ENCODE results near the gene GNB4. TPM values are rescaled to one million over a fixed set of nuclear protein-coding genes. Genes with fewer than 3 reads are reported as not detected.

The GNB4 gene
- polyA plus RNA-seq: 1 to 10 TPM in 3 of 4 donors, under 1 TPM in 1; 0.67 to 9.7 (median 4.5) TPM
- long read RNA-seq, donor 1: 0 reads
- long read RNA-seq, donor 2: 0 reads
- long read RNA-seq, donor 3, full-length matches to known transcripts: 3 of 3 reads
- long read RNA-seq, donor 3, partial matches to known transcripts: 0 of 3 reads
- long read RNA-seq, donor 3, other reads (novel, unspliced or antisense): 0 of 3 reads
- long read RNA-seq, donor 4: 0 reads
- long read RNA-seq, donor 5, full-length matches to known transcripts: 1 of 1 reads
- long read RNA-seq, donor 5, partial matches to known transcripts: 0 of 1 reads
- long read RNA-seq, donor 5, other reads (novel, unspliced or antisense): 0 of 1 reads
- long read RNA-seq, donor 6, full-length matches to known transcripts: 1 of 1 reads
- long read RNA-seq, donor 6, partial matches to known transcripts: 0 of 1 reads
- long read RNA-seq, donor 6, other reads (novel, unspliced or antisense): 0 of 1 reads
- long read RNA-seq, donor 7: 0 reads
- long read RNA-seq, donor 8, full-length matches to known transcripts: 1 of 1 reads
- long read RNA-seq, donor 8, partial matches to known transcripts: 0 of 1 reads
- long read RNA-seq, donor 8, other reads (novel, unspliced or antisense): 0 of 1 reads
- long read RNA-seq, donor 9, full-length matches to known transcripts: 1 of 1 reads
- long read RNA-seq, donor 9, partial matches to known transcripts: 0 of 1 reads
- long read RNA-seq, donor 9, other reads (novel, unspliced or antisense): 0 of 1 reads
- long read RNA-seq, donor 10, full-length matches to known transcripts: 4 of 4 reads
- long read RNA-seq, donor 10, partial matches to known transcripts: 0 of 4 reads
- long read RNA-seq, donor 10, other reads (novel, unspliced or antisense): 0 of 4 reads

- Histone ChIP-seq H3K4me3 (ENCODE audit: low read depth in 1 of 3, low read length in 3 of 3) (peak within 1 kb of the TSS; percentile 49 to 62 (median 51)), H3K27ac (ENCODE audit: low read depth in 1 of 3, low read length in 2 of 3) (peak within 1 kb of the TSS; percentile 34 to 92 (median 92)), H3K4me1 (ENCODE audit: control insufficient read depth in 3 of 3, insufficient read depth in 2 of 3, low read depth in 1 of 3, low read length in 2 of 3) (peaks cover 0 to 14% (median 3%) of the 10 kb centered on the region in 3 donors), H3K27me3 (ENCODE audit: control insufficient read depth in 3 of 3, insufficient read depth in 3 of 3, low read length in 3 of 3) (peaks cover 0 to 35% (median 0%) of the 10 kb centered on the region in 3 donors), H3K9me3 (ENCODE audit: control insufficient read depth in 2 of 2, insufficient read depth in 1 of 2, low read depth in 1 of 2, low read length in 1 of 2) (no peaks in the 10 kb centered on the region), H3K36me3 (ENCODE audit: control insufficient read depth in 3 of 3, insufficient read depth in 2 of 3, low read depth in 1 of 3, low read length in 3 of 3) (no peaks in the 10 kb centered on the region)
- FAIRE-seq: no peak
- WGBS, 3 donors: 2 to 4% (median 3%) methylated on average over 59 to 90 of the region's 90 CpGs
- DNase-seq: peak; percentile 53 to 85
Measured at GRCh38 chr3:179451265-179452175, at the start of gene GNB4. Gene GNB4 (minus strand): TSS chr3:179451470. CDS start chr3:179426200, 25,270 bp downstream.

GRCh38 chr3:179495483-179495882, 44.2 kb upstream of the GNB4 start:
- no peak for DNase-seq
- Histone ChIP-seq H3K36me3 (ENCODE audit: control insufficient read depth in 3 of 3, insufficient read depth in 2 of 3, low read depth in 1 of 3, low read length in 3 of 3) (no peaks in the 10 kb centered on the region), H3K27me3 (ENCODE audit: control insufficient read depth in 3 of 3, insufficient read depth in 3 of 3, low read length in 3 of 3) (no peaks in the 10 kb centered on the region), H3K27ac (ENCODE audit: low read depth in 1 of 3, low read length in 2 of 3) (no peak overlapping the region), H3K4me3 (ENCODE audit: low read depth in 1 of 3, low read length in 3 of 3) (no peak overlapping the region), H3K4me1 (ENCODE audit: control insufficient read depth in 3 of 3, insufficient read depth in 2 of 3, low read depth in 1 of 3, low read length in 2 of 3) (no peaks in the 10 kb centered on the region), H3K9me3 (ENCODE audit: control insufficient read depth in 2 of 2, insufficient read depth in 1 of 2, low read depth in 1 of 2, low read length in 1 of 2) (peaks cover 0 to 40% of the 10 kb centered on the region in 2 donors)
- FAIRE-seq: no peak

GRCh38 chr3:179493260-179493659, 42.0 kb upstream of the GNB4 start:
- no peak for DNase-seq
- H3K4me1 ChIP-seq (ENCODE audit: control insufficient read depth in 3 of 3, insufficient read depth in 2 of 3, low read depth in 1 of 3, low read length in 2 of 3): no peaks in the 10 kb centered on the region
- no peak overlapping the region for H3K27ac ChIP-seq (ENCODE audit: low read depth in 1 of 3, low read length in 2 of 3)
- no peak for FAIRE-seq
- no peak overlapping the region for H3K4me3 ChIP-seq (ENCODE audit: low read depth in 1 of 3, low read length in 3 of 3)
- H3K36me3 ChIP-seq (ENCODE audit: control insufficient read depth in 3 of 3, insufficient read depth in 2 of 3, low read depth in 1 of 3, low read length in 3 of 3): no peaks in the 10 kb centered on the region
- H3K27me3 ChIP-seq (ENCODE audit: control insufficient read depth in 3 of 3, insufficient read depth in 3 of 3, low read length in 3 of 3): no peaks in the 10 kb centered on the region
- H3K9me3 ChIP-seq (ENCODE audit: control insufficient read depth in 2 of 2, insufficient read depth in 1 of 2, low read depth in 1 of 2, low read length in 1 of 2): peaks cover 0 to 36% of the 10 kb centered on the region in 2 donors

- Histone ChIP-seq H3K4me3 (ENCODE audit: low read depth in 1 of 3, low read length in 3 of 3) (no peak overlapping the region), H3K27ac (ENCODE audit: low read depth in 1 of 3, low read length in 2 of 3) (no peak overlapping the region), H3K4me1 (ENCODE audit: control insufficient read depth in 3 of 3, insufficient read depth in 2 of 3, low read depth in 1 of 3, low read length in 2 of 3) (no peaks in the 10 kb centered on the region), H3K36me3 (ENCODE audit: control insufficient read depth in 3 of 3, insufficient read depth in 2 of 3, low read depth in 1 of 3, low read length in 3 of 3) (no peaks in the 10 kb centered on the region), H3K27me3 (ENCODE audit: control insufficient read depth in 3 of 3, insufficient read depth in 3 of 3, low read length in 3 of 3) (no peaks in the 10 kb centered on the region), H3K9me3 (ENCODE audit: control insufficient read depth in 2 of 2, insufficient read depth in 1 of 2, low read depth in 1 of 2, low read length in 1 of 2) (peaks cover 0 to 14% of the 10 kb centered on the region in 2 donors)
- DNase-seq: no peak
- FAIRE-seq: no peak
Measured at GRCh38 chr3:179488213-179488612, 36.9 kb upstream of the GNB4 start.

- Histone ChIP-seq H3K27ac (ENCODE audit: low read depth in 1 of 3, low read length in 2 of 3) (no peak overlapping the region), H3K36me3 (ENCODE audit: control insufficient read depth in 3 of 3, insufficient read depth in 2 of 3, low read depth in 1 of 3, low read length in 3 of 3) (no peaks in the 10 kb centered on the region), H3K4me3 (ENCODE audit: low read depth in 1 of 3, low read length in 3 of 3) (no peak overlapping the region), H3K9me3 (ENCODE audit: control insufficient read depth in 2 of 2, insufficient read depth in 1 of 2, low read depth in 1 of 2, low read length in 1 of 2) (peaks cover 0 to 3% of the 10 kb centered on the region in 2 donors), H3K27me3 (ENCODE audit: control insufficient read depth in 3 of 3, insufficient read depth in 3 of 3, low read length in 3 of 3) (no peaks in the 10 kb centered on the region), H3K4me1 (ENCODE audit: control insufficient read depth in 3 of 3, insufficient read depth in 2 of 3, low read depth in 1 of 3, low read length in 2 of 3) (no peaks in the 10 kb centered on the region)
- DNase-seq: no peak
- no peak for FAIRE-seq
- 69 to 83% (median 82%) methylated on average over 3 of the region's 3 CpGs for WGBS, 3 donors
Measured at GRCh38 chr3:179486806-179487205, 35.5 kb upstream of the GNB4 start.

- Histone ChIP-seq H3K27me3 (ENCODE audit: control insufficient read depth in 3 of 3, insufficient read depth in 3 of 3, low read length in 3 of 3) (no peaks in the 10 kb centered on the region), H3K4me3 (ENCODE audit: low read depth in 1 of 3, low read length in 3 of 3) (no peak overlapping the region), H3K36me3 (ENCODE audit: control insufficient read depth in 3 of 3, insufficient read depth in 2 of 3, low read depth in 1 of 3, low read length in 3 of 3) (no peaks in the 10 kb centered on the region), H3K4me1 (ENCODE audit: control insufficient read depth in 3 of 3, insufficient read depth in 2 of 3, low read depth in 1 of 3, low read length in 2 of 3) (no peaks in the 10 kb centered on the region), H3K9me3 (ENCODE audit: control insufficient read depth in 2 of 2, insufficient read depth in 1 of 2, low read depth in 1 of 2, low read length in 1 of 2) (no peaks in the 10 kb centered on the region), H3K27ac (ENCODE audit: low read depth in 1 of 3, low read length in 2 of 3) (no peak overlapping the region)
- WGBS, 3 donors: 72 to 82% (median 73%) methylated on average over 3 of the region's 3 CpGs
- no peak for DNase-seq
- FAIRE-seq: no peak
Measured at GRCh38 chr3:179482857-179483256, 31.6 kb upstream of the GNB4 start.

GRCh38 chr3:179476215-179476614, 24.9 kb upstream of the GNB4 start:
- H3K4me3 ChIP-seq (ENCODE audit: low read depth in 1 of 3, low read length in 3 of 3): no peak overlapping the region
- 73 to 88% (median 74%) methylated on average over 2 of the region's 2 CpGs for WGBS, 3 donors
- no peaks in the 10 kb centered on the region for H3K27me3 ChIP-seq (ENCODE audit: control insufficient read depth in 3 of 3, insufficient read depth in 3 of 3, low read length in 3 of 3)
- no peak for FAIRE-seq
- no peak overlapping the region for H3K27ac ChIP-seq (ENCODE audit: low read depth in 1 of 3, low read length in 2 of 3)
- H3K36me3 ChIP-seq (ENCODE audit: control insufficient read depth in 3 of 3, insufficient read depth in 2 of 3, low read depth in 1 of 3, low read length in 3 of 3): no peaks in the 10 kb centered on the region
- no peaks in the 10 kb centered on the region for H3K4me1 ChIP-seq (ENCODE audit: control insufficient read depth in 3 of 3, insufficient read depth in 2 of 3, low read depth in 1 of 3, low read length in 2 of 3)
- no peak for DNase-seq
- H3K9me3 ChIP-seq (ENCODE audit: control insufficient read depth in 2 of 2, insufficient read depth in 1 of 2, low read depth in 1 of 2, low read length in 1 of 2): no peaks in the 10 kb centered on the region

GRCh38 chr3:179474480-179474879, 23.2 kb upstream of the GNB4 start:
- Histone ChIP-seq H3K4me1 (ENCODE audit: control insufficient read depth in 3 of 3, insufficient read depth in 2 of 3, low read depth in 1 of 3, low read length in 2 of 3) (no peaks in the 10 kb centered on the region), H3K36me3 (ENCODE audit: control insufficient read depth in 3 of 3, insufficient read depth in 2 of 3, low read depth in 1 of 3, low read length in 3 of 3) (no peaks in the 10 kb centered on the region), H3K27me3 (ENCODE audit: control insufficient read depth in 3 of 3, insufficient read depth in 3 of 3, low read length in 3 of 3) (no peaks in the 10 kb centered on the region), H3K27ac (ENCODE audit: low read depth in 1 of 3, low read length in 2 of 3) (no peak overlapping the region), H3K4me3 (ENCODE audit: low read depth in 1 of 3, low read length in 3 of 3) (no peak overlapping the region), H3K9me3 (ENCODE audit: control insufficient read depth in 2 of 2, insufficient read depth in 1 of 2, low read depth in 1 of 2, low read length in 1 of 2) (no peaks in the 10 kb centered on the region)
- no peak for FAIRE-seq
- DNase-seq: no peak

Measured in small intestine (tissue), 16 donors.